GM18873 (cell line): ENCODE measurements around the gene EHBP1.

Experiments
- ATAC-seq: cut with Tn5 transposase; IDR thresholded peaks from one replicate; pipeline ENCODE4 v1.9.1; 2021; ENCODE audit warnings: mild to moderate bottlenecking, moderate library complexity, moderate number of reproducible peaks; ENCODE audit not compliant: unreplicated experiment, low FRiP score

Gene EHBP1

GRCh38 chr2:63044362-63045327 is 339.1 kb downstream of the EHBP1 start:
- ATAC-seq, result no peak

- ATAC-seq, result no peak
Measured at GRCh38 chr2:63046552-63046951, 341.0 kb downstream of the EHBP1 start.

DNA sequence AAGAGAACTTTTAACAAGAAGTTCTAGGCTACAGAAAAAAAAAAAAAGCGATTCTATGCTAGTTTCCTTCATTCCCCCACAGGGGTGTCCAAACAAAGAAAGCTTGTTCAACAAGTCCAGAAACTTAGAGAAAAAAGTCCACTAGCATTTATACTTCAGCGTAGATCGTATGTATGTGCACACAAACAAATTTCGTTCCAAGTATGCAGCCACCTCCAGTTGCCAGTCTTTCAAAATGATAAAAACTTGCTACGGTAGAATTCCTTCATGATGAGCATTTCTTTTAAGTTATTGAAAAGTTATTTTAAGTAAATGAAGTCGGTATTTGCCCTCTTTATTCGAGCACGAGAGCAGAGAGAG is 341.4 kb downstream of the EHBP1 start:
- no peak for ATAC-seq

DNA sequence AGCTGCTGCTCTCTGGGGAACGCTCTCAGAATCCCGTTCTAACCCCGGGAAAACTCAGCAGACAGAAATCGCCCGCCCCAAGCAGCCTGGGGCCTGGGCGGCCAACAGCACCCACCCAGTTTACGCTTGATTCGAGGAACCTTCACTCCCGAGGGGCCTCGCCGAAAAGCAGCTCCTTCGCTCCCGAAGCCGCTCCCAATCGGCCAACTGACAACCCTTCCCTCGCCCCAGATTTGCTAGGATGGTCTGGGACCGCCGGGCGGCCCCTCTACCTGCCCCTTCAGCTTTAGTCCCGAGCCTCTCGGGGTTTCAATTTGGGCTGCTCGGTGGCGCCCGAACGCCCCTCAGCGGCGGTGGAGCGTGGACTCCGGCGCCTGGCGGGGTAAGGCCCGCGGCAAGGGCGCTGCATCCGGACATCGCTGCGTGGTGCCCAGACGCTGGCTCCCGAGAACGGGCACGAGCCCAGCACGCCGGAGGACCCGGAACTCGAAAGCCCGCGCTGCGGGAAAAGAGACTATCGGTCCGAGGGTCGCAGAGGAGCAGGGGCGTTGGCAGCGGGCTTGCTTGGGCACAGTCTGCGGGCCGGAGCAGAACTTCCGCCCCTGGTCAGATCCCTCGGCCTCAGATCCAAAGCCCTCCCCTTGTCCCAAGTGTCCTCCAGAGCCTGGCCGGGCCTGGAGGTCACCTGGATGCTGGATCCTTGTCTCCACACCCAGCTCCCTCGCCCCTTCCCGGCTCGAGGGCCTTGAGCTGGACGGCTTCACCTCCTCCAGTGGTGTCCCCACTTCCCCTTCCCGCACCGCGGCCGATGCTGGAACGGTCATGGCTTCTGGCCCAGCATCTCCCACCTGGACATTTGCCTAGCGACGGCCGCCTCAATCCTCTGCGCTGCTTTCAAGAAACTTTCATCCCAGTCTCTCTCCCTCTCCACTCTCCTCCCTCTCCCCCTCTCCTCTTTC is 342.1 kb downstream of the EHBP1 start:
- no peak for ATAC-seq

DNA sequence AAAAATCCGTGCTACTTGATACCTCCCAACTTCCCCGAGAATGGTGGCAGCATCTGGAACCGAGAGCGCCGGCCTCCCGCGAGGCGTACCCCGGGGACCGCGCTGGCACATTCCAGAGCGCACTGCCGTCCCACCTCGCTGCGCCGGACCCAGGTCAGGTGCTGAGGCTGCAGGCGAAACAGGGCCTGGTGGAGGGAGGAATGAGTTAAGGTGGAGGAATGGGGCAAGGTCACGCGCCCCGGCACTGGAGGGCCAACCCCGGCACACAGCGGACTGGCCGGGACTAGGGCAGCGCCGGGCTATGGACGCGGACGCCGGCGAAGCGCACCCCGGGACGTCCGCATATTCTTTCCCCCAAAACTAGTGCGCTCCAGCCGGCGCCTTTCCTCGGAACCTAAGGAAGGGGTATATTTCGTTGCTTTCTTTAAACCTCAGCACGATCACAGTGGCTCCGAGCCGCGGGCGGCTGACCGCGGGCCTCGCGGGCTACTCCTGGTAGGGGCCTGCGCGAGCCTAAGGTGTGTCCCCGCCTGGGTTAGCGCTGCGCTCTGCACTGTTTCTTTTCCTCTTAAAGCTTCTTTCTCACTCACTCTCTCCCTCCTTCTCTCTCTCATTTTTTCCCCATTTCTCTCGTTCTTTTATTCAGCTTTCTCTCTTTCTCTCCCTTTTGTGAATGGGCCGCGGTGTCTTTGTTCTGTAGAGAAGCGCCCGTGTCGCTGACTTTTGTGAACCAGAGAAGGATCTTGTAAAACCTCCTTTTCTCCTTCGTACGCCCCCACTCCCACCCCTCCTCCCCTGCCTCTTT is 343.1 kb downstream of the EHBP1 start:
- no peak for ATAC-seq

DNA sequence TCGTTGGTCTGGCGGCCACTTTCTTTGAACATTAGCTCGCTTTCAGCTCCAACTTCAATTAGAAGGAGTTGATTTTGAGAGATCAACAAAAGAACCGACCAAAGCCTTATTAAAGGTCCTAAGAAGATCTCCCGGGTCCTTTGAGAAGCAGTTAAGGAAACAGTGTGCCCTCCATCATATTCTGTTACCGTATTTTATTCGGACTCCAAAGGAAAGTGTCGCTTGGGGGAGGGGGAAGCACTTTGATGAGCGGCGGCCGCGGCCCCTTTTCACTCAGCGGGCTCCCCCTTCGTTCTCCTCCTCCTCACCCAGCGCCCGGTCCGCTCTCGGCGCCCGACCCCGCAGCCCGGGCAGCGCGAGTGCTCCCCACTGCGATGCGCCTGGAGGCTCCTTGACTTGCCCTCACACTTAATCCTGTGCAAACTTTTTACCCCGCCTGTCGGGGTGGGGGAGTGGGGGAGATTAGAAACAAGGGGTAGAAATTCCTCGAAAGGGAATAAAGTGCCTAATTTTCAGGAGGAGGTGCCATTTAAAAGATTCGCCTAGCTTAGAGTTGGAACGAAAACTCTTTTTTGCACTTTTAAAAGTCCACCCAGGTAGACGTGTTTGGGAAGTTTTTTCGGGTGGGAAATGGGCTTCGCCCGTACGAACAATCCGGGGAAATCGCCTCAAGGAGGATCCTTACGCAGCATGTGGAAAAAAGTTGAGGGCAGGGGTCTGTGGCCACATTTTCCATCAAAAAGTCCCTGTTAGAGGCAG is 343.9 kb downstream of the EHBP1 start:
- ATAC-seq, result no peak

GRCh38 chr2:63049970-63050333 is 344.4 kb downstream of the EHBP1 start:
- peak; percentile 29 for ATAC-seq

DNA sequence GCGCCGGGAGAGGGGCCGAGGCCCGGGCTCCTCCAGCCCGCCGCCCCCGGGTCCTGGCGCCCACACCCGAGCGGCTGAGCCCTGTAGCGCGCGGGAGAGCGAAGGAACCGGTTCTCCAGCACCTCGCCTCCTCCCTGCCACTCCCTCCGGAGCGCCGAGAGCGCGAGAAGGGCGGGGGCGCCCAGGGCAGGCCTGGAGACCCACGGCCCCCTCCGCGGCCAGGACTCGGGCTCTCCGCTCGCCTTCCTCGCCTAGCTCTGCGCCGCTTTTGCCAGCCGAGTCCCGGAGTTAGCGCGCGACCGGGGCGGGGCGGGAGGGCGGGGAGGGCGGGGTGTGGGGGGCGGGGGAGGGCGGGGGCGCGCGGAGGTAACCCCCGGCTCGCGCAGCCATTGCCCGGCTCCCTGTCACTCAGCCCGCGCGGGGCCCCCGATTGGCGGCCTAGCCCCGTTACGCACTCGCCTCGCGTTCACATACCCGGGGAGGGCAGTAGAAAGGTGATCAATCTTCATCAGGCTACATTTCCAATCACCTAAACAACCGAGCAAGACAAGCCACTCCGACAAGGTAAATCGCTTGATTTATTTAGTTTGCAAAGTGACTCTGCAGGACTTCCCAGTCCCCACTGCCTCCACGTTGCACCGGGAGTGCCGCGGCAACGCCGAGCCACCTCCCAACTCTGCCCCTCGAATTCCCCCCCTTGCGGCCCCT is 345.0 kb downstream of the EHBP1 start, which contains the start of gene OTX1:
Gene OTX1, plus strand, starts transcription at position 497 of the 708 bp plus-strand sequence. CDS start 2,161 bp downstream, outside the sequence.
- peak; percentile 80 for ATAC-seq

DNA sequence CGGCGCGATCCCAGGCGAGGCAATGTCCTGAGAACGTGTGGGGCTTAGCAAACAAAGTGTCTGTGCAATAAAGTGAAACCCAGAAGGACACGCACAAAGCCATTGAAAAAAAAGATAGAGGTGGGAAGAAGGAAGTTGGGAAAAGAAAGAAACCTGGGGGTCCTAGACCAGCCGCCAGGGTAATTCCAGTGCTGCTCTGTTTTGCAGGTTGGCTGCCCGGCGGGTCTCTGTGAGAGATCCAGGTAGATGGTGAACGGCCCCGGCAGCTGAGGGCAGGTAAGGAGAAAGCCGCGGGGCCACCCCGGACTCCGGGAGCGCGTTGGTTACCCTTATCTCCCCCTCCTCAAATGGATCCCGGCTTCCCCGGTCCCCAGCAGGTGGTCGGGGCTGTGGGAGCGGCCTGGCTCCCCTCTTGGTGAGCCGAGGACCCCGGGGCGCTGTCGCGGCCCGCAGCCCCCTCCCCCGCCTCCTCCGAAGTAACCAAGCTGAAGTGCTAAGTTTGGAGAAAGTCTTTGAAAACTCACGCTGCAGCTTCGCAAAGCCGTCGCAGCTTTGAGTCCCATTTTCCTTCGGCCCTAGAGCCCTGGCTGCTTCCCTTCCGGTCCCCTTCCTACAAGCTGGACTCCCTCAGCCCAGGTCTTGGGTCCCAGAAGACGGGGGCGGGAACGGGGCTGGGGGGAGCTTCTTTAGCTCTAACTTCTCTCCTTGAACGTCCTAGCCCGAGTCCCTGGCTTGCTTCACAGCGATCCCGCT is 345.7 kb downstream of the EHBP1 start:
- ATAC-seq, result no peak

DNA sequence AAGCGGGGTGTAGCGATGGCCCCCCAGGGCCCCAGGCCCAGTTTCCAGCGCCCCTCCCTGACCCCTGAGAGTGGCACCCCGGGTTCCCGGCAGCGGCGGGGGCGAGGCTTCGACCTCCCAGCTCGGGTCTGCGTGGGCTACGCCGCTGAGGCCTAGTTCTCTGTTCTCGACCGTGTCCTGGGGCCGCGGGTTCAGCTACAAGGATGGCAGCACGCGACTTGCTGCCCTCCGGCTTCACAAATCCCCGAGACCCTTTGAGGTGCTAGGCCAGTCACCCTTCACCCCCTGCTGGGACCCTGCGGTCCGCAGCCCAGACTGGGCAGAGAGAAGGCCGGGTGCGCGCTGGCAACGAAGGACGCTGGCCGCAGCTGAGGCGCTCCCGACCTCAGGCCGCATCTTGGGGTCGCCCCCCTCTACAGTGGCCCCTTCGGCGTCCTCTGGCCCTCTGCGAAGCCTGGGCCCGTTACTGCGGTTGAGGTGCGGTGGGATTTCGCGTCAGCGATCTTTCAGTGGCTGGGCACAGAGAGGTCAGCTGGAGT is 346.4 kb downstream of the EHBP1 start:
- ATAC-seq, result no peak

GRCh38 chr2:63052411-63053080 is 347.0 kb downstream of the EHBP1 start:
- no peak for ATAC-seq

DNA sequence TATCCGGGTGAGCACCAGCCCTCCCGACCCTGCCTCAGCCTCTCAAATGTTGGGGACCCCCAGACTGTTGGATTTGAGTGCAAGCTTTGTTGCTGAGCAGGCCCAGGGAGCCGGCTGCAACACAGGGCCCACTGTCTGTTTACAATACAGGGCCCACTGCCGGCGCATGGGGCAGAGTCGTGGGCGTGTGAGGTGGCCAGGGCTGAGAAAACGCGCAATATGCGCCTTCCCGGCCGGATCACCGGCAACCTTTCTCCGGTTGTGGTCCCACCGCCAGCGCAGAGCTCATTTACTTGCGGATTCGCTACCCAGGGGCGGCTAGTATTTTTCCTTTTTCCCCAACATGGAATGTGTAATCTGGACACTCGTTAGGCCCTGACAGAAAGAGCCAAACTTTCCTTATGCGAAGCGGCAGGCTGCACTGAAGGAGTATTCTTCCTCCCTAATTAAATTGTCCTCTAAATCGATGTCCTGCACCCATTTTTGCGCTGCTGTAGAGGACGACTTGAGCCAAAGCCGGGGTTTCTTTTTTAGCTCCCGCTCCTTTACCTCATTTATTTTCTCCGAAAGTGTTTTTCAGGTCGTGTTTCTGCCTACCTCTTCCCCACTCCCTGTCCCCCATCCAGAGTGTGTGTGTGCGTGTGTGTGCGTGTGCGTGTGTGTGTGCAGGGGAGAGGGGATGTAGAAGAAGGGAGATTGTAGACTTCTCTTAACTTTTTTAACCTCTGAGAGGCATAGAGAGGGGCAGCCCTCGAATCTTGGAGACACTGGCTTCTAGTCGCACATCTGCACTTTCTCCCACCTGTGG is 347.8 kb downstream of the EHBP1 start:
- ATAC-seq, result no peak

DNA sequence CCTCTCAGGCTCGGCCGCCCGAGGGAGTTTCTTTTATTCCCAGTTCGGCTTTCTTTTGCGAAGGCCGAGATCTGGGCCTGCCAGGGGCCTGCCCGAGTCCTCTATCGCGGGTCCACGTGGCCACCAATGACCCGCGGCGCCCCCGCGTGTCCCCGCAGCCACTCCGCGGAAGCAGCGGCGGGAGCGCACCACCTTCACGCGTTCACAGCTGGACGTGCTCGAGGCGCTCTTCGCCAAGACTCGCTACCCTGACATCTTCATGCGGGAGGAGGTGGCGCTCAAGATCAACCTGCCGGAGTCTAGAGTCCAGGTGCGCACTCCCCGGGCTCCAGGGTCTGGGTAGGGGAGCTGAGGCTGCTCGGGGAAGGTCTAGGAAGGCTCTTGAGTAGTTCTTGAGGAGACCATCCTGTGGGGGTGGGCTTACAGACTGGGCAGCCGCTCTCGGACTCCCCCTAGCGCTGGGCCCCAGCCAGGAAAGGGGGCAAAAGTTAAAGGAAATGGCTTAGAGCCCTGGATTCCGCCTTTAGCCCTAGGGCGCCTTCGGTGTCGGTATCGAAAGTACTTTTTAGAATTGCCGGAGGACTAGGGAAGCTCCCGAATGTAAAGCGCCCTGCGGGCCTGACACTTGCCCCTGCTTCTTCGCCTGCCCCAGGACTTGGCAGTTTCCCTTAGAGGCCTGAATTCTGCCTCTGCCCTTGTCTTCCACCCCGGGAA is 348.5 kb downstream of the EHBP1 start:
- no peak for ATAC-seq

- ATAC-seq, result no peak
Measured at GRCh38 chr2:63054841-63055225, 349.3 kb downstream of the EHBP1 start.

DNA sequence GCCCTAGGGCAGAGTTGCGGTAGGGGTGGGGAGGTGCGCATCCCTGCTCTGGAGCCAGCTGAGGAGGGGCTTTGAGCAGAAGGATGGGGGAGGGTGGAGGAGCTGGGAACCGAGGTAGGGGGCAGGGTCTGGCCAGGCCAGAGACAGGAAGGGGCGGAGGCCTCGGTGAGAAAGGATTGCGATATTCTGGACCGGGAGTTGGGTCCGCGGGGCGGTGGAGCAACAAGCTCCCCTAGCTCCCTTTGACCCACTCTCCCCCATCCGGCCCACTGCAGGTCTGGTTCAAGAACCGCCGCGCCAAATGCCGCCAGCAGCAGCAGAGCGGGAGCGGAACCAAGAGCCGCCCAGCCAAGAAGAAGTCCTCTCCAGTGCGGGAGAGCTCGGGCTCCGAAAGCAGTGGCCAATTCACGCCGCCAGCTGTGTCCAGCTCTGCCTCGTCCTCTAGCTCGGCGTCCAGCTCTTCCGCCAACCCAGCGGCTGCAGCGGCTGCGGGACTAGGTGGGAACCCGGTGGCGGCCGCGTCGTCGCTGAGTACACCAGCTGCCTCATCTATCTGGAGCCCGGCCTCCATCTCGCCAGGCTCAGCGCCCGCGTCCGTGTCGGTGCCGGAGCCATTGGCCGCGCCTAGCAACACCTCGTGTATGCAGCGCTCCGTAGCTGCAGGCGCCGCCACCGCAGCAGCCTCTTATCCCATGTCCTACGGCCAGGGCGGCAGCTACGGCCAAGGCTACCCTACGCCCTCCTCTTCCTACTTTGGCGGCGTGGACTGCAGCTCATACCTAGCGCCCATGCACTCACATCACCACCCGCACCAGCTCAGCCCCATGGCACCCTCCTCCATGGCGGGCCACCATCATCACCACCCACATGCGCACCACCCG is 350.0 kb downstream of the EHBP1 start:
- ATAC-seq, result no peak
